Measurements from ENCODE around the gene INAFM1. TPM values are rescaled to one million over a fixed set of nuclear protein-coding genes. Genes with fewer than 3 reads are reported as not detected.
A peak's percentile ranks its signal among the peaks of the same experiment; 100 is the strongest.
"Not testable (repeated sequence)": the region's sequence is repeated elsewhere in the genome, so short reads cannot be mapped to it uniquely, and the experiment has no call there.

INAFM1 gene
- total RNA-seq, 1 experiment from 2014 or later, result 8.1 TPM

GRCh38 chr19:47260476-47260875 lies 14.2 kb upstream of the INAFM1 start:
- no peaks in the 10 kb centered on the region for H3K9me3 Mint-ChIP-seq
- peaks cover 12% of the 10 kb centered on the region for H3K4me1 Mint-ChIP-seq
- H3K4me3 Mint-ChIP-seq, result no peak overlapping the region
- ATAC-seq, result no peak
- TF ChIP-seq CREB1 (CRISPR knock-in tag; IDR thresholded peaks at IDR 0.05) (no peak), GRHL2 (CRISPR knock-in tag; IDR thresholded peaks at IDR 0.05; ENCODE audit: insufficient replicate concordance, severe bottlenecking) (no peak), HMGXB4 (CRISPR knock-in tag; IDR thresholded peaks at IDR 0.05) (no peak), ESRRA (CRISPR knock-in tag; IDR thresholded peaks at IDR 0.05; ENCODE audit: borderline replicate concordance) (no peak), KAT7 (CRISPR knock-in tag; IDR thresholded peaks at IDR 0.05; ENCODE audit: borderline replicate concordance) (no peak), NFYB (CRISPR knock-in tag; conservative IDR thresholded peaks at IDR 0.05; ENCODE audit: low read depth) (no peak), OVOL2 (CRISPR knock-in tag; IDR thresholded peaks at IDR 0.05; ENCODE audit: borderline replicate concordance) (no peak), NFE2L1 (CRISPR knock-in tag; IDR thresholded peaks at IDR 0.05) (no peak), CBFB (CRISPR knock-in tag; IDR thresholded peaks at IDR 0.05; ENCODE audit: low read depth) (no peak), SOX15 (CRISPR knock-in tag; IDR thresholded peaks at IDR 0.05) (no peak), ZBTB21 (CRISPR knock-in tag; IDR thresholded peaks at IDR 0.05; ENCODE audit: borderline replicate concordance) (no peak), ZNF121 (CRISPR knock-in tag; IDR thresholded peaks at IDR 0.05) (no peak), TCF7 (CRISPR knock-in tag; IDR thresholded peaks at IDR 0.05; ENCODE audit: low read depth) (no peak), SMAD3 (CRISPR knock-in tag; IDR thresholded peaks at IDR 0.05; ENCODE audit: borderline replicate concordance) (no peak), NR1H2 (CRISPR knock-in tag; IDR thresholded peaks at IDR 0.05) (no peak), CREM (CRISPR knock-in tag; IDR thresholded peaks at IDR 0.05) (no peak)
- TF ChIP-seq, protein P1, sequence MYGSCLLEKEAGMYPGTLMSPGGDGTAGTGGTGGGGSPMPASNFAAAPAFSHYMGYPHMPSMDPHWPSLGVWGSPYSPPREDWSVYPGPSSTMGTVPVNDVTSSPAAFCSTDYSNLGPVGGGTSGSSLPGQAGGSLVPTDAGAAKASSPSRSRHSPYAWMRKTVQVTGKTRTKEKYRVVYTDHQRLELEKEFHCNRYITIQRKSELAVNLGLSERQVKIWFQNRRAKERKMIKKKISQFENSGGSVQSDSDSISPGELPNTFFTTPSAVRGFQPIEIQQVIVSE (CRISPR knock-in tag; IDR thresholded peaks at IDR 0.05; ENCODE audit: borderline replicate concordance), result no peak
- TF ChIP-seq, protein P2, sequence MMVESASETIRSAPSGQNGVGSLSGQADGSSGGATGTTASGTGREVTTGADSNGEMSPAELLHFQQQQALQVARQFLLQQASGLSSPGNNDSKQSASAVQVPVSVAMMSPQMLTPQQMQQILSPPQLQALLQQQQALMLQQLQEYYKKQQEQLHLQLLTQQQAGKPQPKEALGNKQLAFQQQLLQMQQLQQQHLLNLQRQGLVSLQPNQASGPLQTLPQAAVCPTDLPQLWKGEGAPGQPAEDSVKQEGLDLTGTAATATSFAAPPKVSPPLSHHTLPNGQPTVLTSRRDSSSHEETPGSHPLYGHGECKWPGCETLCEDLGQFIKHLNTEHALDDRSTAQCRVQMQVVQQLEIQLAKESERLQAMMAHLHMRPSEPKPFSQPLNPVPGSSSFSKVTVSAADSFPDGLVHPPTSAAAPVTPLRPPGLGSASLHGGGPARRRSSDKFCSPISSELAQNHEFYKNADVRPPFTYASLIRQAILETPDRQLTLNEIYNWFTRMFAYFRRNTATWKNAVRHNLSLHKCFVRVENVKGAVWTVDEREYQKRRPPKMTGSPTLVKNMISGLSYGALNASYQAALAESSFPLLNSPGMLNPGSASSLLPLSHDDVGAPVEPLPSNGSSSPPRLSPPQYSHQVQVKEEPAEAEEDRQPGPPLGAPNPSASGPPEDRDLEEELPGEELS (CRISPR knock-in tag; IDR thresholded peaks at IDR 0.05), result no peak
- POLR2A ChIA-PET, result no interaction called here
- peaks cover 53% of the 10 kb centered on the region for H3K36me3 Mint-ChIP-seq
- no peak overlapping the region; the same call in 1 of the 2 replicates for H3K27ac Mint-ChIP-seq
- CTCF ChIA-PET, result interaction anchor here (0.8 kb wide), 1 partner anchor 13 kb away, joined by 3 read pairs; no protein-coding TSS in a partner anchor
- DNase-seq (ENCODE audit: low spot score), result no peak
- no peaks in the 10 kb centered on the region for H3K27me3 Mint-ChIP-seq (ENCODE audit: low read depth)

DNA sequence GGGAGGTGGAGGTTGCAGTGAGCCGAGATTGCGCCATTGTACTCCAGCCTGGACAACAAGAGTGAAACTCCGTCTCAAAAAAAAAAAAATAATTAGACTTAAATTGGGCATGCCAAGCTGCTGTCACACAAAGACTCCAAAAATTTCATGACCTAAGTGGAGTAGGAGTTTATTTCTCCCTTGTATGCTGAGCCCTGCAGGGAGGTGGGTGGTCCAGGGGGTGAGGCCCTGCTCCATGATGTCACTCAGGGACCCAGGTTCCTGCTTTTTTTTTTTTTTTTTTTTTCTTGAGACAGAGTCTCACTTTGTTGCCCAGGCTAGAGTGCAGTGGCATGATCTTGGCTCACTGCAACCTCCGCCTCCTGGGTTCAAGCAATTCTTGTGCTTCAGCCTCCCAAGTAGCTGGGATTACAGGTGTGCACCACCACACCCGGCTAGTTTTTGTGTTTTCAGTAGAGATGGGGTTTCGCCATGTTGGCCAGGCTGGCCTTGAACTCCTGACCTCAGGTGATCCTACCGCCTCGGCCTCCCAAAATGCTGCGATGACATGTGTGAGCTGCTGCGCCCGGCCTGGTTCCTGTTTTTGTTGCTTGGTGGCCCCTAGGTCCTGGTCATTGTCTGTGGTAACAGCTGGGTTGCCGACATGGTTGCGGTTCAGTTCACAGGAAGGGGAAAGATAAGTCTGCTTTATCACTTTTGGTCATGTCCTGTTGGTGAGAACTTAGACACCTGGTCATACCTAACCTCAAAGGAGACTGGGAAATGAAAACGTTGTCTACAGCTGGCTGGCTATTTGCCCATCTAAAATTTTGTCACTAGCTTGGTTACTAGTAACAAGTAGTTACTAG lies 12.5 kb upstream of the INAFM1 start:
- DNase-seq (ENCODE audit: low spot score); ATAC-seq; POLR2A ChIA-PET; H3K27ac Mint-ChIP-seq; H3K4me3 Mint-ChIP-seq; H3K27me3 Mint-ChIP-seq (ENCODE audit: low read depth); H3K9me3 Mint-ChIP-seq: not testable (repeated sequence)
- CTCF ChIA-PET, result interaction anchor here (0.7 to 1.0 kb wide), 2 partner anchors 10 to 87 kb away, joined by 3 to 7 read pairs; partner anchors contain the start of gene DHX34
- Mint-ChIP-seq H3K4me1 (peaks cover 12% of the 10 kb centered on the region), H3K36me3 (peaks cover 66% of the 10 kb centered on the region)

DNA sequence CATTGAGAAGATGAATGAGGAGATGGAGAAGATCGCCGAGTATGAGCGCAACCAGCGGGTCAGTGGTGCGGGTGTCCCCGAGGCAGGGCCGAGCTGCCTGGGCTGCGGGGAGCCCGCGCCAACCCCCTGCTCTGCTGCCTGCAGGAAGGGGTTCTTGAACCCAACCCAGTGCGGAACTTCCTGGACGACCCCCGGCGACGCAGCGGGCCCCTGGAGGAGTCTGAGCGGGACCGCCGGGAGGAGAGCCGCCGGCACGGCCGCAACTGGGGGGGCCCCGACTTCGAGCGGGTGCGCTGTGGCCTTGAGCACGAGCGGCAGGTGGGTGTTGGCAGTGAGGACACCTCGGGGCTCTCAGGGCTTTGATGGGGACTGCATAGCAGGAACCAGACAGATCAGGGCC lies 10.1 kb upstream of the INAFM1 start:
- Mint-ChIP-seq H3K4me1 (no peaks in the 10 kb centered on the region), H3K27me3 (ENCODE audit: low read depth) (no peaks in the 10 kb centered on the region), H3K36me3 (peaks cover 67% of the 10 kb centered on the region), H3K27ac (0 out of 2 replicates have a peak overlapping the region, but pooled peaks have one; percentile 24), H3K9me3 (no peaks in the 10 kb centered on the region), H3K4me3 (no peak overlapping the region)
- POLR2A ChIA-PET, result no interaction called here
- ATAC-seq (no peak), DNase-seq (ENCODE audit: low spot score) (no peak)
- CTCF ChIA-PET, result no interaction called here
- TF ChIP-seq TP53 (CRISPR knock-in tag; IDR thresholded peaks at IDR 0.05) (no peak), NR1H2 (CRISPR knock-in tag; IDR thresholded peaks at IDR 0.05) (no peak), STAT6 (CRISPR knock-in tag; conservative IDR thresholded peaks at IDR 0.05; ENCODE audit: low read depth) (no peak)
- TF ChIP-seq, protein P3, sequence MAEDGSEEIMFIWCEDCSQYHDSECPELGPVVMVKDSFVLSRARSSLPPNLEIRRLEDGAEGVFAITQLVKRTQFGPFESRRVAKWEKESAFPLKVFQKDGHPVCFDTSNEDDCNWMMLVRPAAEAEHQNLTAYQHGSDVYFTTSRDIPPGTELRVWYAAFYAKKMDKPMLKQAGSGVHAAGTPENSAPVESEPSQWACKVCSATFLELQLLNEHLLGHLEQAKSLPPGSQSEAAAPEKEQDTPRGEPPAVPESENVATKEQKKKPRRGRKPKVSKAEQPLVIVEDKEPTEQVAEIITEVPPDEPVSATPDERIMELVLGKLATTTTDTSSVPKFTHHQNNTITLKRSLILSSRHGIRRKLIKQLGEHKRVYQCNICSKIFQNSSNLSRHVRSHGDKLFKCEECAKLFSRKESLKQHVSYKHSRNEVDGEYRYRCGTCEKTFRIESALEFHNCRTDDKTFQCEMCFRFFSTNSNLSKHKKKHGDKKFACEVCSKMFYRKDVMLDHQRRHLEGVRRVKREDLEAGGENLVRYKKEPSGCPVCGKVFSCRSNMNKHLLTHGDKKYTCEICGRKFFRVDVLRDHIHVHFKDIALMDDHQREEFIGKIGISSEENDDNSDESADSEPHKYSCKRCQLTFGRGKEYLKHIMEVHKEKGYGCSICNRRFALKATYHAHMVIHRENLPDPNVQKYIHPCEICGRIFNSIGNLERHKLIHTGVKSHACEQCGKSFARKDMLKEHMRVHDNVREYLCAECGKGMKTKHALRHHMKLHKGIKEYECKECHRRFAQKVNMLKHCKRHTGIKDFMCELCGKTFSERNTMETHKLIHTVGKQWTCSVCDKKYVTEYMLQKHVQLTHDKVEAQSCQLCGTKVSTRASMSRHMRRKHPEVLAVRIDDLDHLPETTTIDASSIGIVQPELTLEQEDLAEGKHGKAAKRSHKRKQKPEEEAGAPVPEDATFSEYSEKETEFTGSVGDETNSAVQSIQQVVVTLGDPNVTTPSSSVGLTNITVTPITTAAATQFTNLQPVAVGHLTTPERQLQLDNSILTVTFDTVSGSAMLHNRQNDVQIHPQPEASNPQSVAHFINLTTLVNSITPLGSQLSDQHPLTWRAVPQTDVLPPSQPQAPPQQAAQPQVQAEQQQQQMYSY (CRISPR knock-in tag; IDR thresholded peaks at IDR 0.05), result no peak

All from WTC11 (cell line).